Measurements from ENCODE around the gene PEX10.
A peak's percentile ranks its signal among the peaks of the same experiment; 100 is the strongest.

The PEX10 gene

GRCh38 chr1:2384941-2385481 is 27.4 kb downstream of the PEX10 start:
- DNase-seq, result no peak

DNA sequence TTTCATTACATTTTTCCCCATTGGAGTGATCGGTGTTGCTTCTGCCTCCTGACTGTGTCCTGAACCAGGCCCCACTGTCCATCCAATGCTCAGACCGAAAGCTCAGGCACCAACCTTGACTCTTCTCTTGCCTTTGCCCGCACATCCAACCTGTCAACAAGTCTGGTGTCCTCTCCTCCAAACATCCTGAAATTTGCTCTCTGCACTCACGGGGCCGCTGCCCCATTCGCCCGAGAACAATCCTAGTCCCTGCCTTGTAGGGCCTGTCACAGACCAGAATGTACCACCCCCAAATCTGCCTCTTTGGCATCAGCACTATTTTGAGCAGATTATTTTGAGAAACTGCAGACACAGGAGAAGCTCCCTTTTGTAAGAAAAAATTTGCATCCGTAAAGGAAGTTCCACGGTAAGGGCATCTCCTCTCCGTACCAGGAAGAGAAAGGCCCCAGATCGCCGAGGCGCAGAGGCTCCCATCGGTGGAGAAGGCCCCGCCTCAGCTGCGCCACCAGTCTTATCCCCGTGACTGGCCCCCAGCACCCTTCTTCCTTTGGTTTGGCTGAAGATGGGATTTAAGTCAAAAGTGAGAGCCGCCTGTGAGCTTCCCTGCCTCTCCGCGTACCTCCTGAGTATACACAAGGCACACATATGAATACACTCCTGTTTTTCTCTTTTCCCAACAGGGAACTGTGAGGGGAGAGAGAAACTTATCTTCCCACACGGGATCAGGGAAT is 28.1 kb downstream of the PEX10 start:
- DNase-seq, result no peak

DNA sequence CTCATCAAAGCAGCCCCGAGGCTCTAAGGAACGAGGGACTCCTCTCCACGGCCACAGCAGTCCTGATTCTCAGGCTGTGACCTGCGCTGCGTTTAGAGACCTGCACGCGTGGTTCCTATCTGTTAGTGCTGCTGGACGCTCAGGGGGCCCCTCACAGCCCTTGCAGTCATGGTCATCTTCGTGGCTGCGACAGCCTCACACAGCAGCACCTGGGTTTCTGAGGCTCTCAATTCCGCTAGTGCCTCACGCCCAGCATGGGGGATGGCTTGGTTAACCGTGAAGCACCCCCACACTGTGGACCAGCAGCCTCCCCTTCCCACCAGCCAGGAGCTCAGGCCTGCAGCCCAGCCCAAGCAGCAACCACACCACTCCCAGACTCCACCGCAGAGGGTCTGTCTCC is 28.8 kb downstream of the PEX10 start:
- no peak for DNase-seq

DNA sequence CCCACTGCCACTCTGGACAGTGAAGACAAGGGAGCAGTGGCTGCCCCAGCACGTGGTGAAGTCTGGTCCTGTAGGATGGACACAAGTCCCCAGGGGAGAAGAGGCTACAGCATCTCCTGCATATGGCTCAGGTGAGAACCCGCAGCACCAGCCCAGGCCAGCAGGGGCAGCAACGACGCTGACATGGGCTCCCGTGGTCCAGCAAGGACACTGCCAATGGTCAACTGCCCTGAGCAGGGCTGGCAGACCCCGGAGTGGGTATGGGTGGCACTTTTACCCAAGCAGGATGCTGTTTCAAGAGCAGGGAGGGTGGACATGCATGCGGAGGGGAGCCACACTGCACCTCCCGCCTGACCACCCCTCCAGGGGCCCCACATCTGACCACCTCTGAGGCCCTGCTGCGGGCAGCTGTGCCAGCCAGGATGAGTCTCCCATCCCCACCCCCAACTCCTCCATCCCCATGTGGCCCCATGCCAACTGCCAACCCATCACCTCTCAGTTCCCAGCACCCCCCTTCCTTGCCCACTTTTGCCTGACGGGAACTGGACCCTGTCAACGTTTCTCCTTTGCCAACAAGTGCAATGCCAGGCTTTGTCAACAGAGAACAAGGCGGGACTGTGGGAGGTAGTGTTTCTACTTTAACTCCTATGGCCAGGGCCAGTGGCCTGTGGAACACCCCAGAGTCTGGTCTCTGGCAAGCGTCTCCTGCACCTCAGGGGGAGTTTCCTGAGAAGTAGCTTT is 29.6 kb downstream of the PEX10 start:
- DNase-seq, result no peak

GRCh38 chr1:2381741-2382620 is 30.4 kb downstream of the PEX10 start:
- DNase-seq, result peak; percentile 14

- DNase-seq, result no peak
These were observed 31.4 kb downstream of the PEX10 start for GRCh38 chr1:2380816-2381591.

- no peak for DNase-seq
These were observed 32.5 kb downstream of the PEX10 start for GRCh38 chr1:2379733-2380404.

DNA sequence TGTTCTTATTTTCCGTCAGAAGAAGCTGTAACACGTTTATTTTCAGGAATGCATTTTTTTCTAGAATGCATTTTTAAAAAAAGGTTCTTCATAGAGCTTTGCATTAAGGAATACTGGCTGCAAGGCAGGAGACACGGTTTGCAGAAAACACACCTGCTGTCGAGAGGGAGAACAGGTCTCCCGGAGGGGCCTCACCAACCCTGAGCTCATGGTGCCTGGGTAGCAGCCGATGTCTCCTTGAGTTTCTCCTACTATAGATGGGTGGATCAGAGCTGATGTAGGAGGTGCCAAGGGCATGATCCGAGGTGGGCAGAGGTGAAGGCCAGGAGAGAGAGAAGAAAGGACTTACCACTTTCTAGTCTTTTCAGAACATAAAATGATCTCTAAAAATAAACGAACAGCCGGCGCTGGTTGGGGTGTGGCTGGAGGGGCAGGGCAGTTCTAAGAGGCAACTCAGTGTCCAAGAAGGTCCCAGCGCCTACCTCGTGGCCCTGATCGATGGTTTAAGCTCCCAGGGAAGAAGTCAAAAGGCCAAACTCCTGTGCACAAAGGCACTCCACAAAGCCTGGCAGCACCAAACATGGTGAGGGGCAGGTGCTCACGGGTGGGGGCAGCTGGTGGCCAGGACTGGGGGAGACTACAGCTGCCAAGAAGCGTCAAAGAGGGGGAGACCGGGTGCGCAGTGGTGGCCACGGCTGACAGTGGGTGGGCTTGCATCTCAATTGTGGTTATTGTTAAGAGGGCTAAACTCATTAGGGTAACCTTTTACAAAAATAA is 33.2 kb downstream of the PEX10 start:
- no peak for DNase-seq

DNA sequence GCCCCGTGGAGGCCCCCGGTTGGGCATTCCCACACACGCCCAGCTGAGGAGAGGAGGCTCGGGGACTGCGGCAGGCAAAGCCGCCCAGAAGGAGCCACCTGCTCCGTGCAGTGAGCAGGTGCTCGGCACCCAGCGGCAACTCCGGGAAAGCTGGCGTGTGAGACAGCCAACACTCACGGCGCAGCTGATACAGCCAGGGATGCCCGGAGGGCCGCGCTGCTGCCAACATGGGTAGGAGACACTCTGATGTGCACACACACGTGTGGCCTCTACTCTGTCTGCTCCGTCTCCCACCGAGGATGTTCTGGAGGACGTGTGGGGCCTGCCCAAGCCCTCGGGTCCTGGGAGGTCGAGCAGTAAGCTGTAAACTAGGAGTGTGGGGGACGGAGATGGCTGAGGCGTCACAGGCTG is 33.9 kb downstream of the PEX10 start:
- no peak for DNase-seq

DNA sequence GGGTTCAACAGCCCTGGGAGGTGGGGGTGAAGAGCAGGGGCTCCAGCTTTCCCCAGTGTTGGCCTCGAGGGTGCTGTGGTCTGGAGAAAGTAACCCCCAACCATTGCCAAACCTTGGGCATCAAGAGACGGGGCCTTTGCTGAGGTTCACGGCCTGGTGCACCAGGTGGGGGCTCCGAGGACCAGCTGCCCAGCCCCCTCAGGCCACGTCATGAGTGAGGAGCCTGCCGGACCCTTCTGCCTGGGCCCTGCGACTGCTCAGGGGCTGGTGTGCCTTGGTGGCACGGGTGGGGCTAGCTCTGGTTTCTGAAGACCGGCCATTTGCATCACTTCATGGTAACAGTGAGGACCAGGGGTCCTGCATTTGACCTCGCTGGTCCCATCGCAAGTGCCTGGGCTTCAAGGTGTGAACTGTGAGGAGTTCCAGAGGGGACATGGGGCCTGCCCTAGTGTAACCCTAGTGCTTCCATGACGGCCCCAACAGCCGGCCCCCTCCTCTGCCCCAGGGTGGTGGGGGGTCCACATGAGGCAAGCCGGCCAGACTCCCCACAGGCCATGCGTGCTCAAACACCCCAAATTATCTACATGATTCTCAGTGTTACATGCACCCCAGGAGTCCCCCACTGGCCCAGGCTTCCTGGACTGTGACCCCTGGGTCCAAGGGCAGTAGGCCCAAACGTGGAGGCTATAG is 34.5 kb downstream of the PEX10 start:
- DNase-seq, result no peak

DNA sequence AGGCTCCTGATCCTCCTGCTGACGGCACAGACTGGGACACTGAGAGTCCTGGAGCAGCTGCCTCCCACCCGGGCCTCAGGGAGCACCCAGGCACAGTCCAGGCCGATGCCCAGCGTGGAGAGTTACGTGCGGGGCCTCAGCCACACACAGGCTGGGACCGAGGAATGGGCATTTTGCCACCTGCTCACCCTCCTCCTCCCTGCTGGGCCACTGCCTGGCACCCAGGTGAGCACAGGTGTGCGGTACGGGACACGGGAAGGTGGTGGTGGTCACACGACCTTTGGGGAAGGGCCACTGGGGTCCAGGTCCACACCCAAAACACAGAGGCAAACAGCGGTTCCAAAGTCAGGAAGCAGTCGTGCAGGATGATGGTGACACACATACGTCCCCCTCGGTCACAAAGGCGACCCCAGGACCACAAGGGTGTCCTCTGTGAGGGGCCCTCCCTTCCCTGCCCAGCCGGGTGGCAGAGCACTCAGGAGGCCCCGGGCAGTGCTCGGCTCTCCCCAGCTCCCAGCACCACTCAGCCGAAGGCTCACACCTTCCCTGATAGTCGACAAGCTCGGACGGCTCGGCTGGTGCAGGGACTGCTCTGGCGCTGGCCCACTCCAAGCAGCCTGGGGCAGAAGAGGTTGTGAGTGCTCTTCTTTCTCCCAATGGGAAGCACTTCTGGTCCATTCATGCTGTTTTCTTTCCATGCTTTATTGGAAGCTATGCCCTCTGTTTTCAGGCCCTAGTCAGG is 35.3 kb downstream of the PEX10 start:
- no peak for DNase-seq

DNA sequence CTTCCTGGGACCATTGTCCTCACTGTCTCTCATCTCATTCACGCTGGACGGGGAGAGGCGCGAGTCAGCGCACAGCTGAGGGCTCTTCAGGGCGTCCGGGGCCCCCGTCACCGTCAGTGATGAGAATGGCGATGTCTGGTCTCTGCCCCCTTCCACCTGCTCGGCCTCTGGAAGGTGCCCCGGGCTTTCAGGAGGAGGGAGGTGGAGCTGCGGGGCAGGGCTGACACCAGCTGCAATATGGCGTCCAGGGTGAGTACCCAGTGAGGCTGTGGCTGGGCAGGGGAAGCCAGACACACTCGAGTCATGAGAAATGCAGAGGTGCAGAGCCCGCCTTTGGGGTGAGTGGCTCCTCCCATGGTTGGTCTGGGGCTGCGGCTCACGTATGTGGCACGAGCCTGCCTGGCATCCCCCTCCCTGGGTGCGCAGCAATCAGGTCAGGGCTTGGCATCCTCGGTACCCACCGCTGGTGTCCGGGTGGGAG is 36.1 kb downstream of the PEX10 start:
- DNase-seq, result no peak

- no peak for DNase-seq
These were observed 36.5 kb downstream of the PEX10 start for GRCh38 chr1:2375923-2376260.

- DNase-seq, result no peak
These were observed 37.0 kb downstream of the PEX10 start for GRCh38 chr1:2375246-2375922.

GRCh38 chr1:2374252-2375155 is 37.9 kb downstream of the PEX10 start:
- no peak for DNase-seq

DNA sequence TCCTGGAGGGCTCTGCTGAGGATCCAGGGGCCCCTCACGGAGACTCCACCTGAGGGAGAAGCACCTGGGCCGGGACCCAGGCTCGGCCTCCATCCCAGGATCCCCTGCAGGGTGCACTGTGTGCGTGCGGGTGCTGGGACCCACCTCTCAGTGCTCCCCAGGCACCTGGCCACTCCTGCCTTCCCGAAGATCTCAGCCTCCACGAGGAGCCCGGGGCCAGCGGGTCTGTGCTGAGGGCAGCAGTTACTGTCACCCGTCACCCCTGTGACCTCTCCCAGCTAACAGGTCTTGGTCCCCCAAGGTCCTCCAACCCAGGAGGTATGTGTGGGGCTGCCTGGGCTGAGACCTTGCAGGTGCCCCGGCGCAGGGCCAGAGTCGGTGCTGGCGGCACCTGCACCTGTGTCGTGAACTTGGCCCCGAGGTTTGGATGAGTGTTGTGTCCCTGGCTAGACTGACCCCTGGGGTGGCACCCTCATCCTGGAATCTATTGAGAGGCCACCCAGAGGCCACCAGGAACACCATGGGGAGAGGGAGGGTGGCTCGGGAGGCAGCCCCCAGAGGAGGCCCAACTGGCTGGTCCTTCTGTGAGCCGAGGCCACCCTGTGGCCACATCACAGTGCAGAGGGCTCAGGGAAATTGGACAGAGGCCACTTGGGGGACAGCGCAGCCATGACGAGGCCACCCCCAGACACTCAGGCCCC is 38.7 kb downstream of the PEX10 start:
- no peak for DNase-seq

Data from GF-D8 (cell line).